HEK293 (cell line): ENCODE results near the gene GNPDA2.

Experiments
- HOXD13 ChIP-seq: sonication (generic); formaldehyde crosslinking; IDR thresholded peaks from 2 replicates; pipeline ENCODE4 v1.8.0; 2022; ENCODE audit warnings: missing genetic modification reagents, borderline replicate concordance
- KLF1 ChIP-seq: fragments of 450-650 bp; formaldehyde crosslinking; IDR thresholded peaks from 2 replicates; pipeline ENCODE4 v1.5.1; 2016; ENCODE audit warnings: missing biosample characterization, missing genetic modification characterization
- PRDM1 ChIP-seq: fragments of 450-650 bp; formaldehyde crosslinking; IDR thresholded peaks from 2 replicates; pipeline ENCODE4; 2016; ENCODE audit warnings: missing biosample characterization, missing genetic modification characterization
- ZFP37 ChIP-seq: fragments of 450-650 bp; formaldehyde crosslinking; IDR thresholded peaks from 2 replicates; pipeline ENCODE4 v1.5.1; 2016; ENCODE audit warnings: missing biosample characterization, missing genetic modification characterization
- ZNF155 ChIP-seq: fragments of 450-650 bp; formaldehyde crosslinking; IDR thresholded peaks from 2 replicates; pipeline ENCODE4 v1.5.1; 2016; ENCODE audit warnings: missing biosample characterization, missing genetic modification characterization
- ZNF707 ChIP-seq: fragments of 450-650 bp; formaldehyde crosslinking; IDR thresholded peaks from 2 replicates; pipeline ENCODE4 v1.5.1; 2016; ENCODE audit warnings: missing biosample characterization, missing genetic modification characterization
- TF ChIP-seq, protein P1 (sequence below): fragments of 450-650 bp; formaldehyde crosslinking; IDR thresholded peaks from 2 replicates; pipeline ENCODE4 v1.5.1; 2016; ENCODE audit warnings: missing biosample characterization, missing genetic modification characterization

- TF ChIP-seq PRDM1 (tag by site-specific recombination) = no peak
- TF ChIP-seq, protein P1, sequence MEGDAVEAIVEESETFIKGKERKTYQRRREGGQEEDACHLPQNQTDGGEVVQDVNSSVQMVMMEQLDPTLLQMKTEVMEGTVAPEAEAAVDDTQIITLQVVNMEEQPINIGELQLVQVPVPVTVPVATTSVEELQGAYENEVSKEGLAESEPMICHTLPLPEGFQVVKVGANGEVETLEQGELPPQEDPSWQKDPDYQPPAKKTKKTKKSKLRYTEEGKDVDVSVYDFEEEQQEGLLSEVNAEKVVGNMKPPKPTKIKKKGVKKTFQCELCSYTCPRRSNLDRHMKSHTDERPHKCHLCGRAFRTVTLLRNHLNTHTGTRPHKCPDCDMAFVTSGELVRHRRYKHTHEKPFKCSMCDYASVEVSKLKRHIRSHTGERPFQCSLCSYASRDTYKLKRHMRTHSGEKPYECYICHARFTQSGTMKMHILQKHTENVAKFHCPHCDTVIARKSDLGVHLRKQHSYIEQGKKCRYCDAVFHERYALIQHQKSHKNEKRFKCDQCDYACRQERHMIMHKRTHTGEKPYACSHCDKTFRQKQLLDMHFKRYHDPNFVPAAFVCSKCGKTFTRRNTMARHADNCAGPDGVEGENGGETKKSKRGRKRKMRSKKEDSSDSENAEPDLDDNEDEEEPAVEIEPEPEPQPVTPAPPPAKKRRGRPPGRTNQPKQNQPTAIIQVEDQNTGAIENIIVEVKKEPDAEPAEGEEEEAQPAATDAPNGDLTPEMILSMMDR (tag by site-specific recombination) = no peak
- TF ChIP-seq HOXD13 (CRISPR knock-in tag) = no peak
- TF ChIP-seq KLF1 (tag by site-specific recombination) = no peak
- no peak for TF ChIP-seq ZFP37
- TF ChIP-seq ZNF155 (tag by site-specific recombination) = no peak
- TF ChIP-seq ZNF707 (tag by site-specific recombination) = no peak
These were observed 62.7 kb downstream of the GNPDA2 start for GRCh38 chr4:44663539-44664263.
